22Rv1 (cell line): ENCODE measurements around the gene TMEM208.

ENCODE experiments used
- H3K27ac ChIP-seq: fragments of 450-650 bp; 2 replicates; pipeline ENCODE4 v1.5.1; 2017
- ZFX ChIP-seq: fragments of 450-650 bp; IDR thresholded peaks from 2 replicates; pipeline ENCODE4 v1.6.1; 2017; ENCODE audit warnings: antibody characterized with exemption, borderline replicate concordance
- TF ChIP-seq, protein P1 (sequence below): fragments of 450-650 bp; IDR thresholded peaks from 2 replicates; pipeline ENCODE4 v1.5.1; 2017; ENCODE audit warnings: mild to moderate bottlenecking

Gene TMEM208

GRCh38 chr16:67209565-67209964, 17.4 kb upstream of the TMEM208 start:
- H3K27ac ChIP-seq, result no peak overlapping the region
- no peak for TF ChIP-seq ZFX
- TF ChIP-seq, protein P1, sequence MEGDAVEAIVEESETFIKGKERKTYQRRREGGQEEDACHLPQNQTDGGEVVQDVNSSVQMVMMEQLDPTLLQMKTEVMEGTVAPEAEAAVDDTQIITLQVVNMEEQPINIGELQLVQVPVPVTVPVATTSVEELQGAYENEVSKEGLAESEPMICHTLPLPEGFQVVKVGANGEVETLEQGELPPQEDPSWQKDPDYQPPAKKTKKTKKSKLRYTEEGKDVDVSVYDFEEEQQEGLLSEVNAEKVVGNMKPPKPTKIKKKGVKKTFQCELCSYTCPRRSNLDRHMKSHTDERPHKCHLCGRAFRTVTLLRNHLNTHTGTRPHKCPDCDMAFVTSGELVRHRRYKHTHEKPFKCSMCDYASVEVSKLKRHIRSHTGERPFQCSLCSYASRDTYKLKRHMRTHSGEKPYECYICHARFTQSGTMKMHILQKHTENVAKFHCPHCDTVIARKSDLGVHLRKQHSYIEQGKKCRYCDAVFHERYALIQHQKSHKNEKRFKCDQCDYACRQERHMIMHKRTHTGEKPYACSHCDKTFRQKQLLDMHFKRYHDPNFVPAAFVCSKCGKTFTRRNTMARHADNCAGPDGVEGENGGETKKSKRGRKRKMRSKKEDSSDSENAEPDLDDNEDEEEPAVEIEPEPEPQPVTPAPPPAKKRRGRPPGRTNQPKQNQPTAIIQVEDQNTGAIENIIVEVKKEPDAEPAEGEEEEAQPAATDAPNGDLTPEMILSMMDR, result no peak

DNA sequence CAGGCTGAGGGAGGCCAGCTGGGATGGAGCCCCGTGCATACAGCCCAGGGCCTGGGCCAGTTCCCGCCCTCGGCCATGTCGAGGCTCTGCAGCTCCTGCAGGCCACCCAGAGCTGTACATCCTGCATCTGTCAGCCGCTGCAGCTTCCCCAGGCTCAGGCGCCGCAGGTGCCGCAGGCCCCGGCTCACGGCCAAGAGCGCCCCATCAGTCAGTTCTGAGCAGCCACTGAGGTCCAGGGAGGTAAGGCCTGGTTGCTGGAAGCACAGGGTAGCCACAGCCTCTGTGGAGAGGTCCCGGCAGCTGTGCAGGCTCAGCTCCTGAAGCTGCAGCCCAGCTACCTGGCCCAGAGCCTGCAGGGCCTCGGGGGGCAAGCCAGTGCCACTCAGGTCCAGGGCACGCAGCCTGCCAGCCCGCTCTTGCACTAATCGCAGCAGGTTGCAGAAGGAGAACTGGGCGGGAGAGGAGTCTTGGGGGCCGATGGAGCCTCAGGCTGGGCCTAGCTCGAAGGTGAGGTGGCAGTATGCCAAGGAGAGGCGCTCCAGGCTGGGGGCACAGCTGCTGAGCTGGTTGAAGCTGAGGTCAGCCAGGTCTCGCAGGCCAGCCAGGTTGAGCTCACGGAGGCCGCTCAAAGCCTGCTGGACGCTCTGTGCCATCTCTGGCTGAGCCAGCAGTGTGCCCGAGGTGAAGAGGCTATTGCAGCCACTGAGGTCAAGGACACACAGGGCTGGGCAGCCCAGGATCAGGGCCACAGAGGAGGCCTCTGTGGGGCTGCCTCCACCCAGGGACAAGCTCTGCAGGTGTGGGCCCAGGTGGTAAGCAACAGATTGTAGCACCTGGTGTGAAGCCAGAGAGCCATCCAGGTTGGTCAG, 16.6 kb upstream of the TMEM208 start:
- no peak for TF ChIP-seq ZFX
- TF ChIP-seq, protein P1, result no peak
- no peak overlapping the region for H3K27ac ChIP-seq

- H3K27ac ChIP-seq, result no peak overlapping the region
- no peak for TF ChIP-seq ZFX
- TF ChIP-seq, protein P1, result no peak
Observed at GRCh38 chr16:67211674-67212073, 15.3 kb upstream of the TMEM208 start.

- TF ChIP-seq, protein P1, result no peak
- TF ChIP-seq ZFX, result no peak
- H3K27ac ChIP-seq, result no peak overlapping the region
Observed at GRCh38 chr16:67212766-67213165, 14.2 kb upstream of the TMEM208 start.

DNA sequence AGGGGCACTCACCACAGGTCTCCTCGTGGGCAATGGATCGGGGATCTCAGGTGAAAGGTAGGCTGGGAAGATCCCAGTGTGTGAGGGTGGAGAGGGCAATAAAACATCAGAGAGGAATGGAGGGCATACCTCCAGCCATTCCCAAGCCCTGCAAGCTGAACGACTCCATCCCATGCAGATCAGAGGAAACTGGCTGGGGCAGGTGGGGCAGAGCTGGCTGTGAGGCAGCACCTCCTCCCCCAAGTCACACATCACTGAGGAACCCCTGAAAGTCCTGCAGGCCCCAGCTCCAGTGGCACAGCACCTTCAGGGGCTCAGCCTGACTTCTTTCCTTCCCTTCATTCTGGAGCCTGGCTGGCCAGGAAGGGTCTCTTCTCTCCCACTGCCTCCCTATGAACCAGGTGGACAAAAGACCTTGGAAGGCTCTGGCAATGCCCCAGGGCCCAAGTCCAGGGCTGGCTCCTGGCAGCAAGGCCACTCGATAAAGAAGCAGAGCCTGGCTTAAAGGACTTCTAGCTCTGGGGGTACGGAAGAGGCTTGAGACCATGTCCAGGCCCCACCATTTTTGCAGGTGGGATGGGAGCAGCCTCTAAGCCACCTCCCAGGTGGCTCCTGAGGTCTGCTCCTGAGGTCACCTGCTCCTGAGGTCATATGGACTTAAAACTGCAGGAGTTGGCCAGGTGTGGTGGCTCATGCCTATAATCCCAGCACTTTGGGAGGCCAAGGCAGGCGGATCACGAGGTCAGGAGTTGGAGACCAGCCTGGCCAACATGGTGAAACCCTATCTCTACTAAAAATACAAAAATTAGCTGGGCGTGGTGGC, 13.5 kb upstream of the TMEM208 start:
- no peak overlapping the region for H3K27ac ChIP-seq
- no peak for TF ChIP-seq ZFX

DNA sequence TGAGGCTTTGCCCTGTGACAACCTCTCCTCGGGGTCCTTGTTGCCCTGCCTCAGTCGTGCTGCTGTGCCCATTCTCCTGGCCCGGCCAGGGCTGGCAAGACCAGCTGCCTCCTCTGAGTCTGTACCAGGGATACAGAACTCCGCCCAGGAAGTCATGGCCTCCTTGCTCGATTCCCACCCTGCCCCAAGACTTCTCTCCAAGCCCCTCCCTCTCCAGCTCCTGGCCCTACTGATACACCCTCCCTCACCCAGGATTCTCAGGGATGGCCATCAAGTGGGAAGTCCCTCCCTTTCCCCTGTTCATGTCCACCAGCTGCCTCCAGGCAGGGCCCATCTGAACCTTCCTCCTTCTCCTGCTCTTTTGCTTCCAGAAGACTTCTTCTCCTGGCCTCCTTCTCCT, 11.2 kb upstream of the TMEM208 start:
- TF ChIP-seq ZFX, result no peak
- TF ChIP-seq, protein P1, result no peak
- H3K27ac ChIP-seq, result no peak overlapping the region

DNA sequence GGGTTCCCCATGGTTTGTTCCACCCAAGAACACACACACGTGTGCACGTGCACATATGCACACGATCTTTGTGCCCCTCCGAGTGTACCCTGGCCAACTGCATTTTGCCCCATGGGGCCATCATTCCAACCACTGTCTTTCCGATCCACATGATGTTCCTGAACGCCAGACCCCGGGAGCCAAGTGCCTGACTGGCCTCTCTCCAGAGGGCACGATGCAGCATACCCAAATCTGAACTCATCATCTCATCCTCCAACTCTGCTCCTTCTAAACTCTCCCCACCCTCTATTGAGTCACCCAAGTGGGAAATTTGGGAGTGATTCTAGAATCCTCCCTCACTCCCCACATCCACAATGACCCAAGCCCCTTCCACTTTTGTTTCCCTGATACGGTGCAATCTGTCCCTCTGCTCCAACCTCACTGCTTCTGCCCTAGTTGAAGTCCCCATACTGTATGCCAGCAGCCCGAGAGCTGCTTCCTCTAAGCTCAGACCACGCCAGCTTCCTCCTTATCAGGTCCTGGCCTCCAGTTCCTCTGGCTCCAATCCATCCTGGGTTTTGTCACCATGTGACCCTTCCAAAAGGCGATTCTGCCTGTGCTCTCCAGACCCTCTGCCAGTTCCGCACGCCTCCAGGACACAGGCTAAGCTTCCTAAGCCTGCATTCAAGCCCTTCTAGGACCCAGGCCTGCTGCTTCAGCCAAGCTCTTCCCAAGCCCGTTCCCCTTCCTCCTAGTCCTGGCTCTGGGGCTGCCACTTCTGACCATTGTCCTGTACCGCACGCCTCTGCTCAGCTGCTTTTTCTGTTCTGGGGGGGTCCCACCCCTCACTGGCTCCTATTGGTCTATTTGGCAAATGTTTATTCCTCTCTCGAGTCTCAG, 10.1 kb upstream of the TMEM208 start:
- no peak overlapping the region for H3K27ac ChIP-seq
- TF ChIP-seq, protein P1, result no peak
- no peak for TF ChIP-seq ZFX
